ENCODE data around the gene NME1.

NME1 gene

GRCh38 chr17:51189162-51189561 is 35.8 kb downstream of the NME1 start:
- DNase-seq (ENCODE audit: low spot score) (no peak), FAIRE-seq (no peak)

GRCh38 chr17:51189628-51190027 is 36.3 kb downstream of the NME1 start:
- FAIRE-seq (no peak), DNase-seq (ENCODE audit: low spot score) (no peak)

- FAIRE-seq (no peak), DNase-seq (ENCODE audit: low spot score) (no peak)
These were observed 38.5 kb downstream of the NME1 start for GRCh38 chr17:51191895-51192294.

GRCh38 chr17:51197754-51198153 is 44.4 kb downstream of the NME1 start:
- no peak for DNase-seq (ENCODE audit: low spot score)
- no peak for FAIRE-seq

- DNase-seq (ENCODE audit: low spot score) (no peak), FAIRE-seq (no peak)
These were observed 46.9 kb downstream of the NME1 start for GRCh38 chr17:51200295-51200694.

- DNase-seq (ENCODE audit: low spot score) (no peak), FAIRE-seq (no peak)
These were observed 47.5 kb downstream of the NME1 start for GRCh38 chr17:51200846-51201245.

GRCh38 chr17:51203838-51204237 is 50.5 kb downstream of the NME1 start:
- no peak for FAIRE-seq
- no peak for DNase-seq (ENCODE audit: low spot score)

Measured in RCC 7860 (cell line).